HL-60/S4 treated with retinoic acid at 250 ng/mL for 4 days and 3 days (cell line): ENCODE data around the gene CPS1.

Experiments
- in situ Hi-C: fragments of 300-500 bp; cut with MboI; formaldehyde crosslinking; loops from 2 replicates; pipeline ENCODE4 v1.7.0; 2022; ENCODE audit warnings: low sequenced_read_pairs

The CPS1 gene

DNA sequence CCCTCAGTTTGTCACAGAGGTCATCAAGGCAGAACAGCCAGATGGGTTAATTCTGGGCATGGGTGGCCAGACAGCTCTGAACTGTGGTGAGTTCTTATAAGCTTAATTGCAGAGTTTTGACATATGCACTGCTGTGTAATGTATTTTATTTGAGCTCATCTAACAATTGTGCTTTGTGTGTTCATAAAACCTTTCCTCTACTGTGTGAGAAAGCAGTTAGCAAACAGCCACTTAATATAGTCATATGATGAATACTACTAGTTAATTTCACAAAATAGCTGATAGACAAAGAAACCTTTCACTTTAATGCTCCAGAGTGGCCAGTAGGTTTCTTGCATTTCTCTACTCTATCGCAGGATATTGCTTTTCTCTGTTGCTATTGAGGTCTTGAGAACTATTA is 43.1 kb downstream of the CPS1 start:
- in situ Hi-C loops: no loop called here

DNA sequence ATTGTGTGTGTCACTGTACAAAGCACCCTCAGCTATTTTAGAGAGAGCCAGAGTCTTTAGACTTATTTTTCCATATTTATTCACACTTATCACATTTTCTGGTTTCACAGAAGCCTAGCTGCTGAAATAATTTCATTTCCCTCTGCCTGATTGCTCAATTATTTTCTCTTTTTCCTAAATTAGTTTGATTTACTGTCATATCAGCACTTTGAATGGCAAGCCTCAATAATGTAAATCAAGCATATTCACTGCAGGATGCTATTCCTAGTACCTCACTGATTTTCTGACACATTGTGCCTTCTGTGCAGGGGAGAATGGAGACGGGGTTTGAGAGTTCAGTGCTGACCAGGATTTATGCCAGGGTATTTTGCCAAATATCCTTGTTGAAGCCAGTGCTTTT is 48.3 kb downstream of the CPS1 start:
- in situ Hi-C loops: no loop called here

DNA sequence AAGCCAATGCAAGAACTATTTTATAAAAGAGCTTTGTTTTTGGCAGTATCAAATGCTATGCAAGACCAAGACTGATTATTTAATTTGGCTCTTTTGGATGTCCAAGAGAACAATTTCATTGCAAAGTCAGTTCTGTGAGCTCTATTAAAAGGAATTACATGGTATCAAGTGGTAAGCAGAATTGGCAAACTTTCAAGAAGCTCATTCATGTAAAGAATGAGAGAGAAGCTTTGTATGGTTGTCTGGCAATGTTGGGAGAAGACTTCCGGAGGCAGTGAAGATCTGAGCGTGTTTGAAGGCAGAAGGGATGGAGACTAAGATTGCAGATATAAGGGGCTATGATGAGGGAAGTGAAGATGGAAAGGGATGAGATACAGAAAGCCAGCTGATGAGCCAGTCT is 49.6 kb downstream of the CPS1 start:
- in situ Hi-C loops: no loop called here

DNA sequence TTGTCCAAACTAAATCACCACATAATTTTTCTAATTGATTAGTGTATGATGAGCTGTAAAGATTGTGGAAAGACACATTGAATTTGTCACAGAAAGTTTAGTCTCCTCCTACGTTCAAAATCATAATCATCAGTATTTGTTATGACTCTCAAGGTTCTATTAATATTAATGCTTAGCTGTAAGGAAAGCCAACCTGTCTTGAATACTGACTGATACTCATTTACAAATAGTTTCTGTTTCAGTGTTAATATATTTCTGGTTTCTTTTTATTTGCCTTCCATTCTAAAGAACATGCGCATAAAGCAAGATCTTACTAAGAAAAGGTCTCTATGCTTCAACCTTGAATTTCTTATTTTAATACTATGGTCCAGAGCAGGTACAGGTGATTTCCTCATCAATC is 55.1 kb downstream of the CPS1 start:
- in situ Hi-C loops: no loop called here

DNA sequence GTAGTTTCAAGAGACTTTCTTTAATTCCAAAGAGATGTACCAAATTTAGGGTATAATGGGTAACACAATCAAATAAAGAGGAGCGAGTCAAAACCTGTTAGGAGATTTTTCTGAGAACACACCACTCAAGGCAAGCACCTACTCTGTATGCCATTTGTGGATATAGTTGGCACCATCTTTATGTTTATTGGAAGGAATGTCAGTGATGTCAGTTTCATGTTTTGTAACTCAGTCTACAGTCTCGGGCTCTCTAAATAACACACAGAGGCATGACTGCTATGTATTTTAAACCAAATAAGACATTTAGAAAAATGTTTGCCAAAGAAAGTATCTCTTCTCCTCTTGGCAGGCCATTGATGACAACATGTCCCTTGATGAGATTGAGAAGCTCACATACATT is 59.7 kb downstream of the CPS1 start:
- in situ Hi-C loops: no loop called here

DNA sequence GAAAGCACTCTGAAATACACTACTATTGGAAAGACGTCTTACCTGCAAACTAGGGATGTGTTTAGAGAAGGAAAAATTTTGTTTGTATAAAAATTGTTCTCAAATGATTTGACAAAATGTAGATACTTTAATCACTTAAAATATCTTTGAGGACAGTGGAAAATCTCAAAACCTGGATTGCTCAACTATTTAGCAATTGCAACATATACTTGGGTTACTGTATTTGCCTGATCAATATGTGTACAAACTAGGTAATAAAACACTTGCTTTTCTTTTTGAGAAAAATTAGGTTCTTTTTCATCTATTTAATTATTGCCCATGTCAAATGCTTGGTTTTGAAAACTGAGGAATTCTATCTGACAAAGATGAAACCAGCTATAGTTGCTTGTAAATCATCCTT is 60.9 kb downstream of the CPS1 start:
- in situ Hi-C loops: no loop called here

DNA sequence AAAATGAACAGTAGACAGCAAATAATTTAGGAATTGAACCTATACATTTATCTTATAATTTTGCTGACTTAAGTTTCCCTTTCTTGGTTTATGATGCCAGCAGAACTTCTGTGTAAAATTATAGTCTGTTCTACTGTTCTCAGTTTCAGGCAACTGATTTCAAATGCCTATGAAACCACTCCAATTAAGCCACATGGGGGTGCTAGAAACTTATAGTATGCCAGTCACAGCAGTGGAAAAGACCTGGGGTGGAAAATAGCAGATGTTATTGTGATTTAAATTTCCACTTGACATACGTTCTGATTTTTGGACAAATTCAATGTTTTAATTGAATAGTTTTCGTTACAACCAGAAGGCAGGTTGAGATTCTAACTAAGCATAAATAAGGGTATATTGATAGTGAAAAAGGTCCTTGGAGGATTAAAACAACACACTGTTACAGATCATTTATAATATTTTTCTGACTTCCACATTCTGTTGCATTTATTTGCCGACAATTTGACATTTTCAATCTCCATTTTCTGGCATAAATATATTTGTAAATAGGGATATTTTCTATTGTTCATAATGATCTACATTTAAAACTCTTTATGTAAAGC is 61.4 kb downstream of the CPS1 start:
- in situ Hi-C loops: no loop called here

DNA sequence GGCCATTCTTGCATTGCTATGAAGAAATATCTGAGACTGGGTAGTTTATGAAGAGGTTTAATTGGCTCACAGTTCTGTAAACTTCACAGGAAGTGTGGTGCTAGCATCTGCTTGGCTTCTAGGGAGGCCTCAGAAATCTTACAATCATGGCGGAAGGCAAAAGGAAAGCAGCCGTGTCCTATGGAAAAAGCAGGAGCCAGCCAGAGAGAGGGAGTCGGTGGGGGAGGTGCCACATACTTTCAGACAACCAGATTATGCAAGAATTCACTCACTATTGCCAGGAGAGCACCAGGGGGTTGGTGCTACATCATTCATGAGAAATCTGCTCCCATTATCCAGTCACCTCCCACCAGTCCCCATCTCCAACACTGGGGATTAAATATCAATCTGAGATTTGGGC is 64.1 kb downstream of the CPS1 start:
- in situ Hi-C loops: no loop called here

DNA sequence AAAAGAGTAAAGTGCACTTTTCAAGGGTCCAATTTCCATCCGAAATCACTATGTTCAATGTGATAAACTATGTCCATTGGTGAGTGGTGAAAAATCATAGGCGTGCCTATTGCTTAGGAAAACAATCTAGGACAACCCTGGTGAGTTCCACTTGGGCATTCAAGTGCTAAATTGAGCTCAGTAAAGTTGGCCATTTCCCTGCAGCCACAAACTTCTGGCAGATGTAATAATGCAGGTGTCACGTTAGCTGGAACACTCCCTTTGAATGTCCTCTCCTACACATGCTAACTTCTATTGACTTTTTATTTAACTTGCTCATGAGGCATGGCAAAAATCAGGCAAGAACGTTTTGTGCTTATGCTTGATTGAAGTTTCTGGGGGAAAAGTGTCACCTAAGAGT is 67.1 kb downstream of the CPS1 start:
- in situ Hi-C loops: no loop called here

DNA sequence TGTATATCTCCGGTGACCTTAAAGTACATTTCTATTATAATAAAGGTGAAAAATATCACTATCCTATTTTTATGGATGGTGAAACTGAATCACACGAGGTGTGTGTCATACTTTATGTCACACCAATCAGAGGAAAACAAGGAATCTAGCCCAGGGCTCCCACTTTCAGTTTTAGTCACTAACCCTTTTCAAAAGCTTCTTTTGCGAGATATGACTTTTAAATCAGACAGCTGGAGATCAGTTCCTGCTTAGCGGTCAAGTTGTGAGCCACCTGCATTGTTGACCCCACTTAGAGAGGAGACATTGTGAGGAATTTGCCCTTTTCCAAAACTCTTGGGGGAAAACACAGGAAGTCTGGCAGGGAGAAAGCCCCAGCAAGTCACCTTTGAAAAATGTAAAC is 70.5 kb downstream of the CPS1 start:
- in situ Hi-C loops: no loop called here

DNA sequence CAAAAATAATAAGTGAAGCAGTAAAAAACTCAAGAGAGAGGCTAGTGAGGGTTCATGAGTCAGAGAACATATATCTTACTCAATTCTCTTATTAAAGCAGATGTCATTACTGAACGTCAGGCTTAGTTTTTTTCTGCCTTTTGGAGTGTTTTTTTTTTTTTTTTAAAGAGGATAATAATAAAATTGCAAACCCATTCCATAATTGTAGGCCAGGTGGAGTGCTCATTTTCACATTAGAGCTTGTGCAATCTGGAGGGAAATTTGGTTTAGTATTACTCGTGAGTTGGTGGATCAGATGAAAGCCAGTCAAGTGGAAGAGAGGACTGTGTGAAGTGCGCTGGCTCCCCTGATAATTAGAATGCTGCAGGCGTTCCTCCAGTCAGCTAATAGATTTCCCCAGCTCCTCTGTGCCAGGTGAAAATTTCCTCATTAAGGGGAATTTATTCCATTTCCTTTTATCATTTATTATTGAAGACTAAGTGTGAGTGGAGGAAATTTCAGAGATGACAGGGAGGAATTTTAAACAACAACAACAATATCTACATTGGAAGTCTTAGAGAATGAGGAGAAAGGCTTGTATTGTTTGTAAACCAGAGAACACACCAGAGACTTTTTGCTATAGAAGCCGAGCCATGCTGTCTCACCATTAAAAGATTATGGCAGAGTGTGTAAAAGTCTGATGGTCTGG is 74.6 kb downstream of the CPS1 start:
- in situ Hi-C loops: no loop called here

DNA sequence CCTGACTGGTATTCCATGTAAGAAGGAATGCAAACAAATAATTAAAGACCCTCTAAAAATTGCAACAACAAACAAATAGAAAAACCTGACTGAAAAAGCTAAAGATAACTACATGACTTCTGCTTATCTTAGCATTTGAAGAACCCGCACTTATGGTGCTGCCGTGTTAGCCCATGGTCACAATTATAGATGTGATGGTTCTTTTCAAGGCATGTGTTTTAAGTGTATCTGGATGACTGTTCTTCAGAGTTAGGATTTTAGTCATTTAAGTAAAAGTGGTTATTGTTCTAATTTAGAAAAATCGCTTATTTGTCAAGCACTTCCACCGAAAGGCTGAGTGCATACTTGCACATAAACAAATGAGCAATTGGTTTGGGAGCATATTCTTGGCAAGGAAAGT is 77.3 kb downstream of the CPS1 start:
- in situ Hi-C loops: no loop called here

DNA sequence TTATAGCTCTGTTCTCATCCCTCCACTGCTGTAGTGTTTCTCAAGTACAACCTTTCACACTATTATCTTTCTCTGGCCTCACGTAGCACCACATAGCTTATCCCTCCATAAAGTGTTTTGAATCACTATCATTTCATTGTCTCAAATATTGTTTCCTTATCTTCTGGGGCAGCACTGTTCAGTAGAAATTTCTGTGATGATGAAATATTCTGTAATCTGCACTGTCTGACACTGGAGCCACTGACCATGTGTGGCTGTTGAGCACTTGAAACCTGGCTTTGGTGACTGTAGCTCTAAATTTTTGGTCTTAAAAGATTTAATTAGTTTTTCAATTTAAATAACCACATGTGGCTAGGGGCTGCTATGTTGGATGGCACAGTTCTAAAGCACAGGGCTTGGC is 78.9 kb downstream of the CPS1 start:
- in situ Hi-C loops: no loop called here

DNA sequence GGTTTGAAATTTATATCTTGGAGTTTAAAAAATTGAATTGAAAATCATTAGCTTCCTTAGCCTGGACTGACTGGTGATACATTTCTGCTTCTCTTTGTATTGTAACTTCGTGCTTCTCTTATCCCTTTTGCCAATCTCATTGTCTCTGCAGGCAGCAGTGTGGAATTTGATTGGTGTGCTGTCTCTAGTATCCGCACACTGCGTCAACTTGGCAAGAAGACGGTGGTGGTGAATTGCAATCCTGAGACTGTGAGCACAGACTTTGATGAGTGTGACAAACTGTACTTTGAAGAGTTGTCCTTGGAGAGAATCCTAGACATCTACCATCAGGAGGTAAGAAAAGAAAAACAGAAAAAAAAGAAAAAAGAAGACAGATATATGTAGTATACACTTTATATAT is 85.9 kb downstream of the CPS1 start:
- in situ Hi-C loops: no loop called here

DNA sequence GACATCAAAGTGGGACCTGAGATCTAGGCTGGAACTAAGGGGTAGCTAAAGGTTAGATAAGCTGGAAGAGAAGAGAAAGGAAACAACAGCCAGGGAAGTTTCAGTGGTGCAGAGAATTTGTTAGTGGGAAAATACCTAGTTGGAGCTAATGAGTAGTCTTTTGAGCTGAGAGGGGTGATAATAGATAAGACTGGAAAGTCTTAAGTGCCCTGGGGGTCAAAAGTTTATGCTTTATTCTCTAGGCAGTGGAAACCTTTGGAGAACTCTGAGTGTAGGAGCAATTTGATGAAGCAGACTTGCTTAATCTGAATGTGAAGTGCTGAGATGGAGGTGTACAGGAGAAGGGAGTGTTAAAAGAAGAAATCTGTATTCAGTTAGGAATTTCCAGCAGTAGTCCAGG is 90.8 kb downstream of the CPS1 start:
- in situ Hi-C loops: no loop called here

DNA sequence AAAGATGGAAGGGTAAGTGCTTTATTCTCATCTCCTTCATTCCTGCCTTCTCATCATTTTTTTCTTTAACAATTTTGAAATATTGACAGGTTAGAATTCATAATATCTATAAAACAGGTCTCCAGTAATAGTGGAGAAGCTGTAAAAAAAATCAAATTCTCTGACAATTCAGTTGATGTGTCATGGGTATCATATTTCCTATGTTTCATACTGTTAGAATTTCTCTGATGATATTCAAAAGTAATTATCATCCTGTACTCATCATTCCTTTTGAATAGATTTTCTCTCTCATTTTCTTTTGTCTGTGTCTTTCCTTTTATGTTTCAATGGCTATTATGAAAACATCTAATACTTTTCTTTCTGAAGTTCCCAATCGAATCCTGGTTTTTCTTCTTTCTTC is 97.7 kb downstream of the CPS1 start:
- in situ Hi-C loops: no loop called here

DNA sequence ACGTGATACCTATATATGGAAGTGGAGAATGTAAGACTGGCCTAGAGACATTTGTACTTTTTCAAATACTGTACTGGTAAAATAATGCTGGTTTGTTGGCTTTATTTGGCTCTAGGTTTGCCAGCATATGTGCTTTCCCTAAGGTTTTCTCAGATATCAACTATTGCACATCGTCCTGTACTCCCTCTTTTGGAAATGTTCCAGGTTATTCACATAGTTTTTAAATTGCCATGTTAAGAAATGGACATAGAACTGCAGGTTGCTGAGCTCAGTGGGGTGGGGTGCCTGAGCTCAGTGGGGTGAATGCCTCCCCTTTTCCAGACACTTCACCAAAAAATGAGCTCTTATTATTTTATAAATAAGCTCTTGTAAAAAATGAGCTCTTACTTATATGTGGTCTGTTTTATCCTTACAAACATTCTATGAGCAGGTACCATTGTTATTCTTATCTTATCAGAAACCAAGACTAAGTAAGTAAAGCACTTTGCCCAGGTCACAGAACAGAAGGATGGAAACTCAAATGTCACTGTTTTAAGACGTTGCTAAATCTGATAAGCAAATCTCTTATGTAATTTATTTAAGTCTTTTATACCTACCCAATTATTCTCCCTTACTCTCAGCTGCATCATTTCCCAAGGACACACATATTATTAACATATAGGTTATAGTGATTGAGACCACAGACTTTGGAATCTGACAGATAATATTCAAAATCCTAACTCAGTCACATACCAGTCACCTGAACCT is 99.0 kb downstream of the CPS1 start:
- in situ Hi-C loops: no loop called here

DNA sequence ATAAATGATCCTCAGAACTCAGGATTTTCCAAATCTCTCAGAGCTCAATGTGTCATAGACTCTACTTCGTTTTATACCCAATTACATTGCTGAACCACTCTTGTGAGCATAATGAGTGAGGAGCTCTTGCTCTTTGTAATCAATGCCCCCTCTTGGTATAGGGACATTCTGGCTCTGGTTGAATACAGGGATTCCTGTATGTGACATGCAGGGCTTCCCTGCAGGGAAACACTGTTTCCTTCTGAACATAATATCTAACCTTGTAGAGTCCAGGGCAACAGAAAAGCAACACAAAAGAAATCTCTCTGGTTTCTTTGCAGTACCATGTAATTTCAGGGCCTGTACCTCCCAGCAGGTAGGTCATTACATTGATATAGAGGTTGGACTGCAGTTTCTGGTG is 101.5 kb downstream of the CPS1 start:
- in situ Hi-C loops: no loop called here

DNA sequence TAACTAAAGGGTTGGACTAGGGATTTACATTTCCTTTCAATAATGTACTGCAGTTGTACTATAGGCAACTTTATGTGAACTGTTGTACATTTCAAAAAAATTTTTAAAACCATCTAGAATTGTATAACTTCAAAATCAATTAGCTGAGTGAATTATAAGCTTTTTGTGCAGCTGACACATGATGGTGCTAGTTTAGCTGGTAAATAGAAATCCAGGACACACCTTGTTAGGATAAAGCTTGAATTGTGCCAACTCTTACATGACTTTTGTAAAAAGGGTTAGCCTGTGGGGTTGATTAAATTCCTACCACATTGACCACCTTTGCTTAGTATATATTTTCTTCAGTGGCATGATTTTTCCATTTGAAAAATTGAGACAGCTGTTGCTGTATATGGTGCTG is 104.4 kb downstream of the CPS1 start:
- in situ Hi-C loops: no loop called here

DNA sequence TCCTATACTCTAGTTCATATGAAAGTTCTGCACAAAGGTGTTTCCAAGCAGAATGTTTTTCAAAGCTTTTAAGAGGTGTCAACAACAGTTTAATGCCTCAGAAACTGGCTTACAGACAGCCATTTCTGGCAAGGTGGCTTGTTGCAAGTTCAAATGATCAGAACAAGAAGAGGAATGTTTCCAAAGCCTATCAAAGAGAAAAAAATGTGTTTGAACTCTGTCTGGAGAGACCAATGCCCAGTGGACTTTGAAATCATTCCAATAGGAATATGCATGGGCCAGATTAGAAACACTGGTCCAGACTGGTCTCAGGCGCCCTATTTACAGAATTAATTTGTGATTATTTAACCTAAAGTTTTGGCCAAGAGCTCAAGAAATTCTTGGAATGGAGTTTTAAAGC is 106.2 kb downstream of the CPS1 start:
- in situ Hi-C loops: no loop called here

DNA sequence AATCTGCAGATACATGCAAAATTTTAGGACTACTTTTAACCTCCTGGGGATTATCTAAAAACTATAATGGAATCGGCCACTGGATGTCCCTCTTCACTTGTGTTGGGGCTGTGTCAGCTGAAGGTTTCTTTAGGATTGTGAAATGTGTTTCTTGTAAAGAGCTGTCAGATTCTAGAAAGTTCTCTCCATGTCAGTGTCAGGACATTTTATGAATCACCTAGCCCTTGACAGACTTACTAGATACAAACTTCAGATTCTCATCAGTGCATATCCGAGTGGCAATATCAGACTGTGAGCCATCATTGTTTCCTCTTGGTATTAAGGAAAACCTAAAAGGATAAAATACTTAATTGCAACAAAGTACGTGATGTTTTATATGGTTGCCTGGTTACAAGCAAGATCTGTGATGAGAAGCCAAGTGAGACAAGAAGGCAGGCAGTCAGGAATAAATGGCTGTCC is 107.3 kb downstream of the CPS1 start:
- in situ Hi-C loops: no loop called here

DNA sequence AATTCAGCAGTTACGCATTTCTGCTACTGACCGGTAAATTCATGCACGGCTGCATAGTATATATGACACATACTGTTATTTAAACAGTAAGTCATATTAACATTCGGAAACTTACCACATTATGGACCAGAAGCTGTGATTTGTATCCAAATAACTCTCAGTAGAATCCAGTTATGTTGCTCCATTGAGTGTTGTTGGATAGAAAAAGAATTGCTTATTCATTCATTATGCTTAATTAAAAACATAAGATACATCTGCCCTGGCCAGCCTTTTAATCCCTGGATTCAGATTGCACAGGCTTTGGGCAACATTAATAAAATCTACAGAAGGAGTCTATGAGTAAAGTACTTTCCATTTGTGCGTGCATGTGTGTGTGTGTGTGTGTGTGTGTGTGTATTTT is 111.3 kb downstream of the CPS1 start:
- in situ Hi-C loops: no loop called here
